ENCODE measurements around the gene GABRP. TPM values are rescaled to one million over a fixed set of nuclear protein-coding genes. Genes with fewer than 3 reads are reported as not detected.

The GABRP gene
- total RNA-seq, 4 donors from 2014 or later, result 0.21 to 1.7 (median 0.64) TPM

- no peak for DNase-seq (ENCODE audit: low spot score in 2 of 2)
- Histone ChIP-seq H3K4me3 (no peak overlapping the region), H3K27me3 (no peaks in the 10 kb centered on the region), H3K27ac (no peak overlapping the region), H3K36me3 (no peaks in the 10 kb centered on the region), H3K4me1 (no peaks in the 10 kb centered on the region), H3K9me3 (no peaks in the 10 kb centered on the region)
- WGBS, 2 donors, result 70 to 83% methylated on average over 2 of the region's 2 CpGs
- no peak for TF ChIP-seq POLR2A (IDR thresholded peaks at IDR 0.05)
- no peak for TF ChIP-seq CTCF (IDR thresholded peaks at IDR 0.05)
- no peak for TF ChIP-seq EP300 (IDR thresholded peaks at IDR 0.05)
Measured at GRCh38 chr5:170849374-170849773, 65.8 kb downstream of the GABRP start.

- WGBS, 2 donors, result 78 to 89% methylated on average over 6 of the region's 6 CpGs
- no peak for TF ChIP-seq POLR2A (IDR thresholded peaks at IDR 0.05)
- no peak for TF ChIP-seq CTCF (IDR thresholded peaks at IDR 0.05)
- no peak for TF ChIP-seq EP300 (IDR thresholded peaks at IDR 0.05)
- H3K27ac ChIP-seq, result no peak overlapping the region
- H3K4me1 ChIP-seq, result no peaks in the 10 kb centered on the region
- H3K9me3 ChIP-seq, result peaks cover 0 to 4% (median 0%) of the 10 kb centered on the region in 4 donors
- H3K27me3 ChIP-seq, result no peaks in the 10 kb centered on the region
- H3K4me3 ChIP-seq, result no peak overlapping the region
- no peak for DNase-seq (ENCODE audit: low spot score in 2 of 2)
- H3K36me3 ChIP-seq, result no peaks in the 10 kb centered on the region
Measured at GRCh38 chr5:170854566-170854965, 71.0 kb downstream of the GABRP start.

GRCh38 chr5:170857066-170857465 lies 73.5 kb downstream of the GABRP start:
- Histone ChIP-seq H3K9me3 (peaks cover 0 to 27% (median 5%) of the 10 kb centered on the region in 4 donors), H3K4me3 (no peak overlapping the region), H3K4me1 (peaks cover 0 to 5% (median 0%) of the 10 kb centered on the region in 4 donors), H3K27me3 (peaks cover 0 to 2% of the 10 kb centered on the region in 2 donors), H3K36me3 (no peaks in the 10 kb centered on the region), H3K27ac (no peak overlapping the region)
- no peak for TF ChIP-seq CTCF (IDR thresholded peaks at IDR 0.05)
- no peak for TF ChIP-seq EP300 (IDR thresholded peaks at IDR 0.05)
- TF ChIP-seq POLR2A (IDR thresholded peaks at IDR 0.05), result no peak
- no peak for DNase-seq (ENCODE audit: low spot score in 2 of 2)
- 90 to 92% methylated on average over 2 of the region's 2 CpGs for WGBS, 2 donors

GRCh38 chr5:170860415-170860814 lies 76.9 kb downstream of the GABRP start:
- Histone ChIP-seq H3K27ac (no peak overlapping the region), H3K36me3 (no peaks in the 10 kb centered on the region), H3K9me3 (peaks cover 0 to 31% (median 5%) of the 10 kb centered on the region in 4 donors), H3K4me1 (peaks cover 0 to 7% (median 0%) of the 10 kb centered on the region in 4 donors), H3K4me3 (no peak overlapping the region), H3K27me3 (peaks cover 0 to 16% of the 10 kb centered on the region in 2 donors)
- DNase-seq (ENCODE audit: low spot score in 2 of 2), result no peak
- TF ChIP-seq EP300 (IDR thresholded peaks at IDR 0.05) (no peak), CTCF (IDR thresholded peaks at IDR 0.05) (no peak), POLR2A (IDR thresholded peaks at IDR 0.05) (no peak)

GRCh38 chr5:170860818-170861666 lies 77.5 kb downstream of the GABRP start:
- Histone ChIP-seq H3K27ac (no peak overlapping the region), H3K4me3 (no peak overlapping the region), H3K27me3 (peaks cover 0 to 16% of the 10 kb centered on the region in 2 donors), H3K4me1 (peaks cover 0 to 7% (median 0%) of the 10 kb centered on the region in 4 donors), H3K36me3 (no peaks in the 10 kb centered on the region), H3K9me3 (peaks cover 0 to 31% (median 5%) of the 10 kb centered on the region in 4 donors)
- WGBS, 2 donors, result 74 to 80% methylated on average over 5 of the region's 5 CpGs
- TF ChIP-seq EP300 (IDR thresholded peaks at IDR 0.05), result no peak
- no peak for TF ChIP-seq CTCF (IDR thresholded peaks at IDR 0.05)
- TF ChIP-seq POLR2A (IDR thresholded peaks at IDR 0.05), result no peak
- no peak for DNase-seq (ENCODE audit: low spot score in 2 of 2)
